T-cell (primary cell): ENCODE results near the gene GRK3. TPM values are rescaled to one million over a fixed set of nuclear protein-coding genes. Genes with fewer than 3 reads are reported as not detected.

Experiments
- ATAC-seq, 4 experiments: fragments of 200-7000 bp in 3 of 4; fragments of 150-1000 bp in 1 of 4; cut with Tn5 transposase; replicated peaks in 1 of 4; 1 replicate in 3 of 4; 2 replicates in 1 of 4; pipeline ENCODE4 v1.10.0; 2021; ENCODE audit warnings: moderate library complexity in 3 of 4, mild to moderate bottlenecking in 2 of 4, moderate number of reproducible peaks in 1 of 4
- CTCF ChIA-PET, 2 donors: fragments of 300-600 bp; sonication (Branson Sonifier 250); formaldehyde crosslinking; loops; one replicate each; lab custom pipeline; 2022; ENCODE audit warnings: antibody characterized with exemption in 2 of 2; lab: Charles Lee
- POLR2A ChIA-PET, 2 donors: fragments of 300-600 bp; sonication (Branson Sonifier 250); formaldehyde crosslinking; loops; one replicate each; lab custom pipeline; 2022; ENCODE audit warnings: antibody characterized with exemption in 2 of 2; lab: Charles Lee
- DNase-seq, 35 experiments: peaks; one replicate each; pipeline versions ENCODE4 v3.0.0 to v3.0.0-alpha.2; 2013 to 2023
- H3K27ac ChIP-seq: one replicate; pipeline ENCODE4 v1.5.1; 2013; ENCODE audit warnings: low read length
- H3K27me3 ChIP-seq, 2 experiments: replicated peaks in 1 of 2; 1 replicate in 1 of 2; 2 replicates in 1 of 2; pipeline versions ENCODE4 v1.6.1 to v1.7.0; 2013; ENCODE audit warnings: low read length in 1 of 2, mixed read lengths in 1 of 2; ENCODE audit not compliant: control insufficient read depth in 2 of 2, insufficient read depth in 2 of 2; ENCODE audit errors: extremely low read depth in 1 of 2
- H3K36me3 ChIP-seq, 2 donors: 1 replicate in 1 of 2; 2 replicates in 1 of 2; pipeline versions ENCODE4 v1.6.1 to v1.7.0; 2013; ENCODE audit warnings: low read length in 1 of 2; ENCODE audit not compliant: control insufficient read depth in 2 of 2, insufficient read depth in 1 of 2; ENCODE audit errors: extremely low read depth in 1 of 2
- H3K4me1 ChIP-seq, 2 experiments: 1 replicate in 1 of 2; 2 replicates in 1 of 2; pipeline versions ENCODE4 v1.6.1 to v1.7.0; 2013; ENCODE audit warnings: low read length in 2 of 2, mixed read lengths in 1 of 2; ENCODE audit not compliant: insufficient read depth in 2 of 2, control insufficient read depth in 1 of 2; ENCODE audit errors: extremely low read depth in 1 of 2
- H3K4me3 ChIP-seq, 2 donors: 1 replicate in 1 of 2; 2 replicates in 1 of 2; pipeline versions ENCODE4 v1.5.1 to v1.7.0; 2013; ENCODE audit warnings: mild to moderate bottlenecking in 2 of 2, low read length in 1 of 2, moderate library complexity in 1 of 2; ENCODE audit not compliant: control insufficient read depth in 1 of 2; ENCODE audit errors: extremely low read depth in 1 of 2
- H3K9me3 ChIP-seq: 2 replicates; pipeline ENCODE4 v1.7.0; 2013
- H3K27ac Mint-ChIP-seq, 2 donors: one replicate each; pipeline ENCODE4 v1.8.0; 2020 to 2021; ENCODE audit warnings: mild to moderate bottlenecking in 2 of 2, mixed read lengths in 2 of 2
- H3K27me3 Mint-ChIP-seq, 2 donors: one replicate each; pipeline ENCODE4 v1.8.0; 2021 to 2022; ENCODE audit warnings: mixed read lengths in 2 of 2
- H3K36me3 Mint-ChIP-seq: one replicate; pipeline ENCODE4 v1.8.0; 2021; ENCODE audit warnings: mixed read lengths
- H3K4me1 Mint-ChIP-seq, 3 donors: one replicate each; pipeline ENCODE4 v1.8.0; 2020 to 2022; ENCODE audit warnings: mixed read lengths in 3 of 3, mild to moderate bottlenecking in 1 of 3
- H3K4me3 Mint-ChIP-seq, 3 donors: one replicate each; pipeline ENCODE4 v1.8.0; 2020 to 2022; ENCODE audit warnings: mild to moderate bottlenecking in 3 of 3, mixed read lengths in 3 of 3, moderate library complexity in 3 of 3
- H3K9me3 Mint-ChIP-seq, 3 donors: one replicate each; pipeline ENCODE4 v1.8.0; 2020 to 2022; ENCODE audit warnings: mixed read lengths in 3 of 3
- WGBS: methylation state at CpG from one replicate; pipeline ENCODE4 v1.1.5; 2013; ENCODE audit warnings: missing lambda C conversion rate; ENCODE audit not compliant: insufficient coverage; 5-methylcytosine and 5-hydroxymethylcytosine counted together
- total RNA-seq, 35 experiments: library from RNA in 6 of 35; stranded (reverse) in 6 of 35; fragments of 120-200 nt in 1 of 35; gene quantifications; one replicate each; pipeline versions ENCODE4 v1.2.1 to v1.2.4 and lab custom pipeline; 2013 to 2026

Gene GRK3
- total RNA-seq, 5 donors from 2014 or later (not counting 1 experiment from before 2014, with no cell fraction given) = 1.4 to 7.0 (median 3.6) TPM

DNA sequence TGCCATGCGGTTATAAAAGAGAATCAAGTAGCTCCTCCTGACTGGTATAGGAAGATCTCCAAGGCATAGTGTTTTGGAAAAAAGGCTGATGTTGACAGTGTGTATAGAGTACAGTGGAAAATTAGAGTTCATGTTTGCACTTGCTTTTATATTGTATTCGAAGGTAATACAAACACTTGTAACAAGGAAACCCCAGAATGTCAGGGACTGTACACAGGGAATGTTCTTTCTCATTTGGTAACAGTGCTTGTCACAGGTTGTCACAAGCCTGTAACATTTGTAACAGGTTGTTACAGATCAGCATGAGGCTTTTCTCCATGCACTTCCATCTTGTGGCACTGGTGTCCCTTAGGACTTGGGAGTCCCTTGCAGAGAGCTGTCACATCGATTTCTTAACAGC is 64.0 kb downstream of the GRK3 start:
- no peaks in the 10 kb centered on the region for H3K36me3 ChIP-seq
- DNase-seq (no peak), ATAC-seq (no peak)
- H3K9me3 ChIP-seq = no peaks in the 10 kb centered on the region
- 100% methylated on average over 2 of the region's 3 CpGs for WGBS
- Mint-ChIP-seq H3K36me3 (no peaks in the 10 kb centered on the region), H3K4me3 (no peak overlapping the region), H3K27ac (no peak overlapping the region), H3K9me3 (no peaks in the 10 kb centered on the region), H3K4me1 (peaks cover 2 to 13% (median 3%) of the 10 kb centered on the region in 3 donors), H3K27me3 (peaks cover 0 to 6% of the 10 kb centered on the region in 2 donors)
- POLR2A ChIA-PET = no interaction called here
- CTCF ChIA-PET = no interaction called here
- no peak overlapping the region for H3K4me3 ChIP-seq
- no peak overlapping the region for H3K27ac ChIP-seq
- H3K27me3 ChIP-seq = no peaks in the 10 kb centered on the region
- no peaks in the 10 kb centered on the region for H3K4me1 ChIP-seq

DNA sequence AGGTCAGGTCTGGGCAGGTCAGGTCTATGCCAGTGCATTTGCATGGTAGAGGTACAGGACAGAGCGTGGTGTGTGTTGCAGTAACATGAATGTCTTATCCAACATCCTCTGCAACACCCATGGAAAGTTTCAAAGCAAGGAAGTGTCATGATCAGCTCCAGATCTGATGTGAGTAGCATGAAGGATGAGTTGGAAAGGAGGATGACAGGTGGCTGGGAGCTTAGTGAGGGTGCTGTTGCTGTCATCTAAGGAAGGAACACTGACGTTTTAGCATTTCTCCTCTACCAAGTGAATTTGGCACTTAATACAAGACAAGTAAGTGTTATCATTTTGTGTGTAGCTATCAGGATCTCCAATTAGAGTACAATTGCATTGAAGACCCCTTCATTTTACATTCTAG is 65.1 kb downstream of the GRK3 start:
- no peaks in the 10 kb centered on the region for H3K27me3 ChIP-seq
- no peak overlapping the region for H3K27ac ChIP-seq
- DNase-seq = no peak
- WGBS = no CpG with 5 or more reads among the region's 2 CpGs
- no peak overlapping the region for H3K4me3 Mint-ChIP-seq
- ChIA-PET CTCF (no interaction called here), POLR2A (no interaction called here)
- peaks cover 0 to 4% of the 10 kb centered on the region in 2 donors for H3K27me3 Mint-ChIP-seq
- peaks cover under 1 to 2% (median 2%) of the 10 kb centered on the region in 3 donors for H3K4me1 Mint-ChIP-seq
- H3K27ac Mint-ChIP-seq = no peak overlapping the region
- no peaks in the 10 kb centered on the region for H3K36me3 ChIP-seq
- ATAC-seq = no peak
- H3K4me3 ChIP-seq = no peak overlapping the region
- H3K36me3 Mint-ChIP-seq = no peaks in the 10 kb centered on the region
- H3K4me1 ChIP-seq = no peaks in the 10 kb centered on the region
- H3K9me3 ChIP-seq = no peaks in the 10 kb centered on the region
- no peaks in the 10 kb centered on the region for H3K9me3 Mint-ChIP-seq

DNA sequence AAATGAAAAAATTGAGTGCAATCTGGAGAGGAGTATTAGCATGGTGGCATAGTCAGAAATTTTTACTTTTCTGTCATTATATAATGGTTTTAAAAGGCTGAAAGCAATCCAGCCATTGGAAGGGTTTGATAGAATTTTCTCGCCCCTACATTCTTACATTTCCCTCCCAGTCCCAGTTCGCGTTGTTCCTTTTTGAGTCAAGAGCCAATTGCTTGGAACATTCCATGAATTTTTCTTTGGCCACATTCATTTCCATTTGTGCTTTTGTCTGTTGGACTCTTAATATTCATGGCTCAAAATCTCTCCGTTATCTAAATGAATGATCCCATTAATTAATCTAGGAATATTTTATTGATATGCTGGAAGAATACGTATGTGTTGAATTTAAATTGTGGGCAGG is 66.0 kb downstream of the GRK3 start:
- Histone ChIP-seq H3K9me3 (no peaks in the 10 kb centered on the region), H3K4me1 (no peaks in the 10 kb centered on the region), H3K36me3 (no peaks in the 10 kb centered on the region), H3K27me3 (no peaks in the 10 kb centered on the region), H3K27ac (no peak overlapping the region), H3K4me3 (no peak overlapping the region)
- ATAC-seq (no peak), DNase-seq (no peak)
- 100% methylated on average over 2 of the region's 5 CpGs for WGBS
- ChIA-PET CTCF (interaction anchor here in 1 of 2 donors (0.7 kb wide), 1 partner anchor 95 kb away, joined by 4 read pairs; no protein-coding TSS in a partner anchor), POLR2A (no interaction called here)
- H3K36me3 Mint-ChIP-seq = no peaks in the 10 kb centered on the region
- H3K27me3 Mint-ChIP-seq = peaks cover 0 to 4% of the 10 kb centered on the region in 2 donors
- no peaks in the 10 kb centered on the region for H3K9me3 Mint-ChIP-seq
- no peak overlapping the region for H3K4me3 Mint-ChIP-seq
- peaks cover 0 to 2% (median 0%) of the 10 kb centered on the region in 3 donors for H3K4me1 Mint-ChIP-seq
- no peak overlapping the region for H3K27ac Mint-ChIP-seq

DNA sequence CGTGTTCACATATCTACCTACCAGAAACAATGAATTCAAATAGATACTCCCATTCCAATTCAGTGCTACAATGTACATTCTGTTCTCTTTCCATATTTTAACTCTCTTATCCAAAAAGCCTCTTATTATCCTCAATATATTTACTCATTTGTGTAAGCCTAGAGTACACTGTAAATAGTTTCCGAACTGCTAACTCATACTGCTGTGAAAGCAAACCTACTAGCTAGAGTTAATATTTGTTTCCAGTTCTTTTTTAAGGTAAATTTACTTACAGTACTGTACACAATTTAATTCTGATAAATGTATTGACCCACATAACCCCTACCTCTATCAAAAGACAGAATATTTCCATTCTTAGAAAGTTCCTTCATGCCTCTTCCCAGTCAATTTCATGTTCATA is 71.8 kb downstream of the GRK3 start:
- POLR2A ChIA-PET = no interaction called here
- DNase-seq (no peak), ATAC-seq (no peak)
- H3K4me3 ChIP-seq = no peak overlapping the region
- CTCF ChIA-PET = no interaction called here
- H3K36me3 Mint-ChIP-seq = peaks cover 9% of the 10 kb centered on the region
- no peaks in the 10 kb centered on the region for H3K27me3 ChIP-seq
- H3K9me3 ChIP-seq = no peaks in the 10 kb centered on the region
- no peaks in the 10 kb centered on the region for H3K36me3 ChIP-seq
- no peak overlapping the region for H3K4me3 Mint-ChIP-seq
- peaks cover 0 to 9% (median 0%) of the 10 kb centered on the region in 3 donors for H3K9me3 Mint-ChIP-seq
- H3K4me1 ChIP-seq = no peaks in the 10 kb centered on the region
- H3K27me3 Mint-ChIP-seq = peaks cover 0 to 1% of the 10 kb centered on the region in 2 donors
- H3K27ac Mint-ChIP-seq = no peak overlapping the region
- WGBS = no CpG with 5 or more reads among the region's 2 CpGs
- no peaks in the 10 kb centered on the region for H3K4me1 Mint-ChIP-seq
- H3K27ac ChIP-seq = no peak overlapping the region

DNA sequence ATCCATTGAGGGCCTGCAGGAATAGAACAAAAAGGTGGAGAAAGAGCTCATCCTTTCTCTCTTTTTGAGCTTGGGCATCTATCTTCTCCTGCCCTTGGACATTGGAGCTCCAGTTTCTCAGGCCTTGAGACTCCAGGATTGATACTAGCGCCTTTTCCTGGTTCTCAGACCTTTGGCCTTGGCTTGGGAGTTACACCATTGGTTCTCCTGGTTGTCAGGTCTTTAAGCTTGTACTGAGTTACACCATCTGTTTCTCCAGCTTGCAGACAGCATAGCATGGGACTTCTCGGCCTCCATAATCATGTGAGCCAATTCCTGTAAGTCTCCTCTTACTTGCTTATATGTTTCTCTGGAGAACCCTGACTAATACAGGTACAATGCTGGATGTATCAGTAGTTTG is 72.6 kb downstream of the GRK3 start:
- Histone ChIP-seq H3K36me3 (no peaks in the 10 kb centered on the region), H3K27ac (no peak overlapping the region), H3K27me3 (no peaks in the 10 kb centered on the region), H3K4me1 (no peaks in the 10 kb centered on the region), H3K4me3 (no peak overlapping the region), H3K9me3 (no peaks in the 10 kb centered on the region)
- Mint-ChIP-seq H3K4me3 (no peak overlapping the region), H3K36me3 (peaks cover 13% of the 10 kb centered on the region), H3K4me1 (no peaks in the 10 kb centered on the region), H3K27ac (no peak overlapping the region), H3K27me3 (peaks cover 0 to 5% of the 10 kb centered on the region in 2 donors), H3K9me3 (peaks cover 0 to 9% (median 0%) of the 10 kb centered on the region in 3 donors)
- 20% methylated on average over 1 of the region's 2 CpGs for WGBS
- DNase-seq = no peak
- CTCF ChIA-PET = no interaction called here
- POLR2A ChIA-PET = no interaction called here
- no peak for ATAC-seq

DNA sequence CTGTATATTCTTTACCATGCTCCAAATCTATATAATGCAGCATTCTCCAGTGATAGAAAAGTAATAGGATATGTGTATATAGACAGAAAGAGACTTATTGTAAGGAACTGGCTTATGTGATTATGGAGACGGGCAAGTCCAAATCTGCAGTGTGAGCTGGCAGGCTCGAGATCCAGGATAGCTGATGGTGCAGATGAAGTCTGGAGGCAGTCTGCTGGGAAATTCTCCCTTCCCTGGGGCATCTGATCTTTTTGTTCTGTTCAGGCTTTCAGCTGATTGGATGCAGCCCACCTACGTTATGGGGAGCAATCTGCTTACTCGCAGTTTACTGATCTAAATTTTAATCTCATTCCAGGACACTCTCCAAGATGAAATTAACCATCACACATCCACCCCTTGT is 73.2 kb downstream of the GRK3 start:
- Mint-ChIP-seq H3K27me3 (peaks cover 0 to 5% of the 10 kb centered on the region in 2 donors), H3K9me3 (peaks cover 0 to 9% (median 0%) of the 10 kb centered on the region in 3 donors), H3K36me3 (peaks cover 13% of the 10 kb centered on the region), H3K4me1 (no peaks in the 10 kb centered on the region), H3K27ac (no peak overlapping the region), H3K4me3 (no peak overlapping the region)
- ChIA-PET CTCF (no interaction called here), POLR2A (no interaction called here)
- DNase-seq = no peak
- ATAC-seq = no peak
- no peak overlapping the region for H3K4me3 ChIP-seq
- H3K36me3 ChIP-seq = no peaks in the 10 kb centered on the region
- no peaks in the 10 kb centered on the region for H3K9me3 ChIP-seq
- H3K27me3 ChIP-seq = no peaks in the 10 kb centered on the region
- H3K27ac ChIP-seq = no peak overlapping the region
- no peaks in the 10 kb centered on the region for H3K4me1 ChIP-seq
- 71% methylated on average over 4 of the region's 4 CpGs for WGBS

DNA sequence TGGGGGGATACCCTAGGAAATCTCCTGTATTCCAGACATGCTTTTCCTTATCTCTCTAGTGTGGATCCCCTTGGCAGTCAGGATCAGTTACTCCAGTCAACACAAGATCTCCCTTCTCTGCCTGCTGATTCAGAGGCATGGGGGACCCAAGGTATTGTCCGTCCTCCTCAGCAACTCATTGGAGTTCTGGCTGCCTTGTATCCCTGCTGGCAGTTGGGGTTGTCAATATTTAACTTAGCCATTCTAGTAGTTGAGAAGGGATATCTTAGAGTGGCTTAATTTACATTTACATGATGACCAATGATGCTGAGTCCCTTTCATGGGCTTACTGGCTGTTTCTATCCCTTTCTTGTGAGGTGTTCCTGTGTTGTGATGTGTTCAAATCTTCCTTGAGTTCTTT is 74.2 kb downstream of the GRK3 start:
- POLR2A ChIA-PET = no interaction called here
- no peaks in the 10 kb centered on the region for H3K36me3 ChIP-seq
- Mint-ChIP-seq H3K27me3 (peaks cover under 1 to 5% of the 10 kb centered on the region in 2 donors), H3K4me3 (no peak overlapping the region), H3K27ac (no peak overlapping the region), H3K4me1 (no peaks in the 10 kb centered on the region), H3K9me3 (peaks cover 0 to 9% (median 0%) of the 10 kb centered on the region in 3 donors), H3K36me3 (peaks cover 13% of the 10 kb centered on the region)
- CTCF ChIA-PET = no interaction called here
- H3K4me3 ChIP-seq = no peak overlapping the region
- no peaks in the 10 kb centered on the region for H3K27me3 ChIP-seq
- no CpG with 5 or more reads among the region's 1 CpG for WGBS
- H3K27ac ChIP-seq = no peak overlapping the region
- no peaks in the 10 kb centered on the region for H3K9me3 ChIP-seq
- no peaks in the 10 kb centered on the region for H3K4me1 ChIP-seq
- DNase-seq = no peak
- no peak for ATAC-seq
